GM12865 (cell line): ENCODE data around the gene NOL12.

Experiments used
- DNase-seq: peaks from one replicate; pipeline ENCODE4 v3.0.0; 2010; ENCODE audit warnings: low read depth
- H3K4me3 ChIP-seq: 2 replicates; pipeline ENCODE4 v1.5.1; 2011; ENCODE audit warnings: mild to moderate bottlenecking, low read depth, low read length, control low read depth
- TF ChIP-seq, protein P1 (sequence below): IDR thresholded peaks from 2 replicates; pipeline ENCODE4 v1.5.1; 2011; ENCODE audit warnings: low read length, control low read depth, low read depth, inconsistent platforms; ENCODE audit not compliant: insufficient read depth; ENCODE audit errors: missing control alignments

Gene NOL12

GRCh38 chr22:37675930-37676735, 10.0 kb upstream of the NOL12 start:
- TF ChIP-seq, protein P1, sequence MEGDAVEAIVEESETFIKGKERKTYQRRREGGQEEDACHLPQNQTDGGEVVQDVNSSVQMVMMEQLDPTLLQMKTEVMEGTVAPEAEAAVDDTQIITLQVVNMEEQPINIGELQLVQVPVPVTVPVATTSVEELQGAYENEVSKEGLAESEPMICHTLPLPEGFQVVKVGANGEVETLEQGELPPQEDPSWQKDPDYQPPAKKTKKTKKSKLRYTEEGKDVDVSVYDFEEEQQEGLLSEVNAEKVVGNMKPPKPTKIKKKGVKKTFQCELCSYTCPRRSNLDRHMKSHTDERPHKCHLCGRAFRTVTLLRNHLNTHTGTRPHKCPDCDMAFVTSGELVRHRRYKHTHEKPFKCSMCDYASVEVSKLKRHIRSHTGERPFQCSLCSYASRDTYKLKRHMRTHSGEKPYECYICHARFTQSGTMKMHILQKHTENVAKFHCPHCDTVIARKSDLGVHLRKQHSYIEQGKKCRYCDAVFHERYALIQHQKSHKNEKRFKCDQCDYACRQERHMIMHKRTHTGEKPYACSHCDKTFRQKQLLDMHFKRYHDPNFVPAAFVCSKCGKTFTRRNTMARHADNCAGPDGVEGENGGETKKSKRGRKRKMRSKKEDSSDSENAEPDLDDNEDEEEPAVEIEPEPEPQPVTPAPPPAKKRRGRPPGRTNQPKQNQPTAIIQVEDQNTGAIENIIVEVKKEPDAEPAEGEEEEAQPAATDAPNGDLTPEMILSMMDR = no peak
- peak overlapping the region; percentile 71 for H3K4me3 ChIP-seq
- DNase-seq = peak; percentile 48

DNA sequence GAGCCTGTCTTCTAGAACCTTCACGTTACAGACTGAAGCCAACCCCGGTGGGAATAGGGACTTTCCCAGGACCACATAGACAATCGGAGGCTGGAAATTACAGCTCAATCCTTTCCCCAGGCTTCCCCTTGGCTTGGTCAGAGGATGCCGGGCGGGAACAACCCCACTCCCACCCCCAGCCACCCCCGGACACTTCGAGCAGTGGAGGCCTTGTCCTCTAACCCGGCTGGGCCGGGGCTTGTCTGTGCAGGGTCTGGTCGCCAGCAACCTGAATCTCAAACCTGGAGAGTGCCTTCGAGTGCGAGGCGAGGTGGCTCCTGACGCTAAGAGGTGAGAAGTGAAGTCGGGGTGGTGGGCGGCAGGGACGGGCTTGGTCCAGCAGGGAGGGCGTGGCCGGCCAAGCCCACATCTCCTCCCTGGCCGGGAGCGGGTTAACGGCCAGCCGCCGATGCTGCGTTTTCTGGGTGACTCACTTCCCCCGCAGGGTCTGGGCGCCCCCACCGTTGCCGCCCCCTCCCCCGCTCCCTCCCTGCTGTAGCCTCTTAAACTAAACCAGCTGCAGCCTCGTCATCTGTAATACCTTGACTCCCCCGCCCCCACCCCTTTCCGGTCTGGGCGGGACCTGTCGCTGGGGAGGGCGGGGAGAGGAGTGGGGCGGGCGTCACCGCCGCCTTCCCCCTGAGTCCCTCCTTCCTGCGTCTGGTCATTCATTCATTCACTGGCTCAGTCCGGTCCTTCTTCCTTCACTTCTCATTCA, 9.2 kb upstream of the NOL12 start:
- H3K4me3 ChIP-seq = peak overlapping the region; percentile 71
- TF ChIP-seq, protein P1 = no peak
- DNase-seq = peak; percentile 93

GRCh38 chr22:37677493-37677974, 8.6 kb upstream of the NOL12 start:
- TF ChIP-seq, protein P1 = no peak
- no peak for DNase-seq
- peak overlapping the region; percentile 71 for H3K4me3 ChIP-seq

DNA sequence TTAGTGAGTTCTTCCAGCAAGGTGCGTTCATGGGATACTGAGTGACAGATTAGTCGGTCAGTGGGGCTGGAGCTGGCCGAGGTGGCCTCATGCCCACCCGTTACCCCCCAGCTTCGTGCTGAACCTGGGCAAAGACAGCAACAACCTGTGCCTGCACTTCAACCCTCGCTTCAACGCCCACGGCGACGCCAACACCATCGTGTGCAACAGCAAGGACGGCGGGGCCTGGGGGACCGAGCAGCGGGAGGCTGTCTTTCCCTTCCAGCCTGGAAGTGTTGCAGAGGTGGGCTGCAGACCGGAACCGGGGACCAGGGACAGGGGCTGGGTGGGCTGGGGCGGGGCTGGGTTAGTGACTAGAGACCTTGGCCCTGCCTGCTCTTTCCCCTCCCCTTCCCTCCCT, 7.8 kb upstream of the NOL12 start:
- no peak overlapping the region for H3K4me3 ChIP-seq
- no peak for DNase-seq
- TF ChIP-seq, protein P1 = no peak

DNA sequence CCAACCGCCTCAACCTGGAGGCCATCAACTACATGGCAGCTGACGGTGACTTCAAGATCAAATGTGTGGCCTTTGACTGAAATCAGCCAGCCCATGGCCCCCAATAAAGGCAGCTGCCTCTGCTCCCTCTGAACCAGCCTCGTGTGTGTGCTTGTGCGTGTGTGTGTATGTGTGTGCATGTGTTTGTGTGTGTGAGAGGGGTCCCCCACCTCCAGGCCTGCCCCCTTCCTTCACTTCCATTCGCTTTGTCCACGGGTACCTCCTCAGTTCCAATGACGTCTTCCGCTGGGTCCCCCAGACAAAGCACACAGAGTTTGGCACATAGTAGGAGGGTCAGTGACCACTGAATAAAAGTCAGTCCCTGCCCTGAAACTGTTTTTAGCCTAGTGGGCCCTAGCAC, 6.5 kb upstream of the NOL12 start:
- no peak overlapping the region for H3K4me3 ChIP-seq
- DNase-seq = no peak

DNA sequence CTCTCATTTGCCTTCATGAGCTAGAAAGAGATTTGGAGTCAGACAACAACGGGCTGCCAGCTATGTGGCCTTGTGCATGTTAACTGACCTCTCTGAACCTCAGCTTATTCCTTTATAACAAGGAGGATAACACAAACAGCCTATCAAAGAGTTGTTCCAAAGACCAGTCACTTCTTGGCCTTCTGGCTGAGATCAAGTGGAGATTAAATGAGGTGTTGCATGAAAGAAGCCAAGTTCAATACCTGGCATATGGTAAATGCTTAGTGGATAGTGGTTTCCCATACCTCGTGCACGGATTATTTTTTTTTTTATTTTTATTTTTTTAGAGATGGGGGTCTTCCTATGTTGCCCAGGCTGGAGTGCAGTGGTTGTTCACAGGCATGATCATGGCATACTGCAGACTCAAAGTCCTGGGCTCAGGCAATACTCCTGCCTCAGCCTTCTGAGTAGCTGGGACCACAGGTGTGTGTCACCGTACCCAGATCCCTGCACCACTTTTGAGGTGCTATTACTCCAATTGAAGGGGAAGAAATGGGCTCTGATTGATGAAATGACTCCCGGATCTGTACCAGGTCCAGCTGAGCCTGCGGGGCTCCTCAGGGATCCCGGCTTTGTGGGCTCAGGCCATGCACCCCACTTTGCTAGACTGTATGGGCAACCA, 5.8 kb upstream of the NOL12 start:
- TF ChIP-seq, protein P1 = no peak
- DNase-seq = no peak
- H3K4me3 ChIP-seq = no peak overlapping the region

More for the DNA sequence above, 6.5 kb upstream of the NOL12 start:
- TF ChIP-seq, protein P1 = no peak
